ENCODE data around the gene OR6V1.

GRCh38 chr7:143069912-143070500, 17.9 kb downstream of the OR6V1 start:
- TF ChIP-seq CTCF (IDR thresholded peaks at IDR 0.05 in 2 of 3, conservative IDR thresholded peaks at IDR 0.05 in 1 of 3; ENCODE audit: borderline replicate concordance in 1 of 3, insufficient read depth in 1 of 3, low read depth in 2 of 3, low read length in 2 of 3) (no peak), EZH2 (IDR thresholded peaks at IDR 0.05) (no peak), RAD21 (IDR thresholded peaks at IDR 0.05; ENCODE audit: low read depth) (no peak), YY1 (IDR thresholded peaks at IDR 0.05; ENCODE audit: extremely low read depth, insufficient replicate concordance, low read depth, low read length) (no peak), ZBTB33 (IDR thresholded peaks at IDR 0.05; ENCODE audit: extremely low read depth, insufficient replicate concordance, low read length) (no peak), EZH2phosphoT487 (IDR thresholded peaks at IDR 0.05; ENCODE audit: borderline replicate concordance) (no peak), POLR2AphosphoS5 (IDR thresholded peaks at IDR 0.05; ENCODE audit: low read depth, low read length) (no peak), POLR2A (IDR thresholded peaks at IDR 0.05; ENCODE audit: borderline replicate concordance, extremely low read depth, insufficient read depth, insufficient read length) (no peak)
